Medulla oblongata (tissue), 1 donor: Measurements from ENCODE around the gene CPEB2.

Experiments
- DNase-seq: peaks from one replicate; pipeline ENCODE4 v3.0.0-alpha.2; 2015; ENCODE audit errors: extremely low spot score

The CPEB2 gene

GRCh38 chr4:15117270-15117946, 115.1 kb downstream of the CPEB2 start:
- DNase-seq = no peak

DNA sequence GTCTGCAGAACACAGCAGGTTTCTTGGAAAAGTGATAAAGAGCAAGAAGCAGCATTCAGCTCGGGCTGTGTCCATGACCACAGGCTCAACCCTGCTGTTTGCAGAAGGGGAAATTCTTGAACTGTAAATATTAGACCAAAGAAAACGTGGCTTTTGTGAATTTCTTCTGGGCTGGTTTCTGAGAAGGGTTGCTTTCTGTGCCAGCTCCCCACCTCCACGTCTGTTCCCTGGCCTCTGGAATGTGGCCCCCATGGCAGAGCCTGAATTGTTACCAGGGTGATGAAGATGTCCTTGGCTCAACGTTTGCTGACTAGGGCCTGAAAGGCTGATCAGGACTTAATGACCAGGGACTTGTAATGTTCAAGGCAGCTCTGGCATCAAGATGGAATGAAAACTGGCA, 116.0 kb downstream of the CPEB2 start:
- no peak for DNase-seq
